ENCODE measurements around the gene PALB2.

Gene PALB2

DNA sequence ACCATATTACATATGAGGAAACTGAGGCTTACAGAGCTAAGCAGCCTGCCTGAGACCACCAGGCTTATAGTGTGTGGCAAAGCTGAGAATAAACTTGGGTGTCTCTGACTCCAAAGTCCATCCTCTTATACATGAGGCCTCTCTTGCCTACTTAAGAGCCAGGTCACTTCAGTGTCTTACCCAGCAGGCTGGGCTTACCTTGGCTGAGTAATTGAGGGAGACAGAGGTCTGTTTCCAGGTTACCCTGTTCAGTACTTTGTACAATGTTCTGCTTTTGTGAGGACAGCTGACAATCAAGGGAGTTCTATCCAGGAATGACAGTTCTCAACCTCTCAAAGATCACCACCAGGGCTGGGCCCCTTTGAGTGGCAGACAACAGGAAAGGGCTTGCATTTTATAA lies 59.3 kb downstream of the PALB2 start:
- no peak for DNase-seq (ENCODE audit: low spot score)

DNA sequence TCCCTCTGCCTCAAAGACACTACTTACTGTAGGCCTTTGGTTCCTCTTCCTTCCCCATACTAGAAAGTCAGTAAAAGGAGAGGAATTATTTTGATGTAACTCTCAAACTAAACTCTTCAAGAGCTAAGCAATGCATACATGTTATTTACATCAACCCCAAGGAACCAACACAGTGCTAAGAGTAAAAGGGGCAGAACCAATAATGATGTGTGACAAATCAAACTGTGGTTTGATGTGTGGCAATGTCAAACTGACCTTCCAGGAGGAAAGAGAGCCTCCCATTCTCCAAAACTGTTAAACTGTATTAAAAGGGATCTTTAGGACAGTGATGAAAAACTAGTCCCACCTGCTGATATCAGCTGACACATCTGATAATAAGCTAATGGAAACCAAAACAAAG lies 60.7 kb downstream of the PALB2 start:
- DNase-seq (ENCODE audit: low spot score) = no peak

DNA sequence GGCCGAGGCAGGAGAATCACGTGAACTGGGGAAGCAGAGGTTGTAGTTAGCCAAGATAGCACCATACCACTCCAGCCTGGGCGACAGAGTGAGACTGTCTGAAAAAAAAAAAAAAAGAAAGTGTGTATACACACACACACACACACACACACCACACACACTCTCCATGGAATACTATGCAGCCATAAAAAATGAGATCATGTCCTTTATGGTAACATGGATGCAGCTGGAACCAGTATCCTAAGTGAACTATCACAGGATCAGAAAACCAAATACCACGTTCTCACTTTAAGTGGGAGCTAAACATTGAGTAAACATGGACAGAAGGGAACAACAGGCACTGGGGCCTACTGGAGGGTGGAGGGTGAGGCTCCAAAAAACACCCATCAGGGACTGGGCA lies 61.7 kb downstream of the PALB2 start:
- DNase-seq (ENCODE audit: low spot score) = no peak

DNA sequence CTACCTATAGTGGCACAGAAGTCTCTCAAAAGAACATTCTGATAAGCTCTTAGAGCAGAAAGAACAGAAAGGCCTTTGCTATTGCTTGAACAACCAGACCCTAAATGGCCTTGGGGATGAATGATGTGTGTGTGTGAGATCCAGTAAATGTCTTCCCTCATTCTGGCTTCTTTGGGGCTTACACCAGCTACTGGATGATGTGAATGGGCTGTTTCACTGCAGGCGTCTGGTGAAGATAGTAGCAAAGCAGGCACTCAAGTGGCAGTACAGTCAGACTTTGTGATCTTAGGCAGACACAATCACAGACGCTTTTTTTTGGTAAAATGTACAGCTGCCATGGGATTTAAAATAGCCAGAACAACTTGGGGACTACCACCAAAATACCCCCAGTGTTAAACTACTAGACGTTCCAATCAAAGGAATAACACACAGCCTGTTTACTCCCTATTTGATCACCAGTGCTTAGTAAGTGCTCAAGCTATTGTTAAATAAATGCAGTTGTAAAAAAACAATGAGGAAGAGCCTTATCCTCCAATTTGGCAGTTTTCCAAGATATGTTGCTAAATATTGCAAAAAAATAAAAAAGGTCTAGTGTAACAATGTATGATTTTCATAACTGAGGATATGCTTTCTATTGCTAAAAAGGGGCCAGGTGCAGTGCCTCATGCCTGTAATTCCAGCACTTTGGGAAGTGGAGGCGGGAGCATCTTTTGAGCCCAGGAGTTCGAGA lies 62.8 kb downstream of the PALB2 start:
- no peak for DNase-seq (ENCODE audit: low spot score)

DNA sequence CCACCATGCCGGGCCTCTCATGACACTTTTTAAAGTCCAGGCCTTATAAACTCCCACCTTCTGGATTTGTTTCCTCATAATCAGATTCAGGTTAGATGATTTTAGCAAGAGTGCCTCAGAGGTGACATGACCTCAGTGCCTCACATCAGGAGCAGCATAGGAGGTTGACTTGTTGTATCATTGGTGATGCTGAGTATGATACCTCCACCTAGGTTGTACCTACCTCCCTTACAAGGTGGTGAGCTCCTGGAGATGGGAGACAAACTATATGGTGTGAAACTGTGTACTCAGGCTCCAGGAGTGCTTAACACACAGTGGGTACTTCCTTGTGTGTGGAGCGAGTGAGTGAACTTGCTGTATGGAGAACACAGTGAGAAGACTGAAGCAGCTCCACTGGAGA lies 63.6 kb downstream of the PALB2 start:
- DNase-seq (ENCODE audit: low spot score) = no peak

DNA sequence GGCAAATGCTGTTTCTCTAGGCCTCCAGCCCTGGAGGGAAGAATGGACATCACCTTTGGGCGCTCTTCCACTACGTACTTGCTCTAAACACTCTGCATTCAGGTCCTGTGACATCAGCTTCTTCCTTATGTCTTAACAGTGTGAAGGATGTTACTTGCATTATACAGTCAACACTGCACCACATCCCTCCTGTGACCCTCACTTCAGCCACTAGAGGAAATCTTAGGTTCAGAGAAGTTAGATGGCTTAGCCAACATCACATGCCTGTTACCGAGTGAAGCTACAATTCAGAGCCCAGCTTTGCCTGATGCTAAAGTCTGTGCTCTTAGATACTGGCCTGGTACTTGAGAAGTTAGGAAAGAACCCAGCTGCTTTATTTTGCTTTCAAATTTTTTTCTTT lies 65.3 kb downstream of the PALB2 start:
- no peak for DNase-seq (ENCODE audit: low spot score)

DNA sequence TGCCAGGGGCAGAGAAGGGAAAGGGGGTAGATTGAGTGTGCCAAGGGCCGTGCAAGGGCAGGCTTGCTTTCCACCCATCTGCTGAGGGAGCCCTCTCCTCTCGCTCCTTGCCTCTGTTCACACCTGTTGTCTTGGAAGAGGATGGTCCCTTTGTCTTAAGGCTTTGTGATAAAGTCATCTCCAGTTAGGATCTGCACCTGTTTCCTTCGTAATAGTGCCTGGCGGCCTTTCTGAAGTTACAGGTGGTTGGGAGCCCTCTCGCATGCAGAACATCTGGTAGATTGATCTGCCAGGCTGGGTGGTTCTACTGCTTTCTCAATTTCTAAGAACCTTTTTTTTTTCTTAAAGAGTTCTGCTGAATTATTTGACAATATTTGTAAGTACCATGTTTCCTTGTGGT lies 67.3 kb downstream of the PALB2 start:
- DNase-seq (ENCODE audit: low spot score) = no peak

DNA sequence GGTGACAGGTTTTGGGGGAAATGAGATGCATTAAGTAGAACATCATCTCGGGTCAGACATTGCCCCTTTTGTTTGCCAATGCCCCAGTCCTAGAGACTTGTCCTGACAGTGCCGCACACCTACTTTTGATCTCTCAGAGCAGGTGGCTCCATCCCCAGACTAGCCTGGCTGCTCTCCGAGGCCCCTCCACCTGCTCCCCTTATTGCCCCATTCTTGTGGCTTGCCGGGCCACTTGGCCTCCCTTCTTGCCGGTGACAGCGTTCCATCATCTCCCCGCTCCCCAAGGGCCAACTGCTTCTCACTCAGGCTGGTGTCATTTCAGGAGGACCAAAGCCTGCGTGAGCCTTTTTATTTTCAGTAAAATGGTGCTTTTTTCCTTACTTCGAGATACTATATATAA lies 68.7 kb downstream of the PALB2 start:
- DNase-seq (ENCODE audit: low spot score) = no peak

DNA sequence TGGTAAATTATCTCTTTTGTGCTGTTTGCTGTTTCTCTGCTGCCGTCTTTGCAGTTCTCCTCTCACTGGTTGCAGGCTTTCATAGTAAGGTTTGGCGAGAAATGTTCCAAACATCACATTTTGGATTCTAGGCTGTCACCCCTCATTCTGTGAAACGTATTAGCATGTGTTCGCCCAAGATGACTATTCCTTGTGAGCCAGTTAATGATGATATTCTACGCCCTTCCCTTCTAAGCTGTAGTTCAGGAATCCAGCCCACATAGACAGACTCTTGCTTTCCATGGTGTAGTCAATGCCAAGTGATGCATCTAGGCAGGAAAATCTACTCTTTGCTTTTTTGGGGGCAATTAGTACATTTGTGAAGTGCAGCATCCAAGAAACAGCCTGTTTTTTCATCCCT lies 69.2 kb downstream of the PALB2 start:
- DNase-seq (ENCODE audit: low spot score) = no peak

DNA sequence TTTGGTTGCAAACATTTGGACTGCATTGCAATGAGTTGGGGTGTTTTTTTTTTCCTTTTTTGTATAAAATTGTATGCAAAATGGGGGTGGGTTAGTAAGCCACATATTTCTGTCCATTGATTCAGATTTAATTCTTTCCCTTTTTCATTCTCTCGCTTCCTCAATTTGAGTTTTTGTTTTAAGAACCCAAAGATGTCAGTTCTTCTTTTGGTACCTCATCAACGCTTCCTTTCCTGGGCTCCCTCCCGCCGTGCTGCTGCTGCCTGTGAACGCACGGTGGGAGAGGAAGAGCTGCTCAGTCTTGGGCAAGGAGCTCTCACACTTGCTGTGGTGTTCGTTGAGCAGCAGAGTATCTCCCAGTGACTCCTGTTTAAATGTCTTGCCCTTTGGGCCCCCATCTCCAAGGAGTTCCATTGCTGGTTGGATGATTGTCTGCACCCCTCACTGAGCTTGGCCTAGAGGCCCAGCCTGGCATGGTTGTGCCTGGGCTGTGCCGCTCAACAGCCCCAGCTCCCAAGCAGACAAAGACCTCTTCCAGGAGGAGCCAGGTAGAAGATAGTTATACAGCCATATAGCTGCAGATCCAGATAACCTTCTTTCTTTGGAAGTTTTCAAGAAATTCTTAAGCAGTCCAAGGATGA lies 70.0 kb downstream of the PALB2 start:
- DNase-seq (ENCODE audit: low spot score) = no peak

DNA sequence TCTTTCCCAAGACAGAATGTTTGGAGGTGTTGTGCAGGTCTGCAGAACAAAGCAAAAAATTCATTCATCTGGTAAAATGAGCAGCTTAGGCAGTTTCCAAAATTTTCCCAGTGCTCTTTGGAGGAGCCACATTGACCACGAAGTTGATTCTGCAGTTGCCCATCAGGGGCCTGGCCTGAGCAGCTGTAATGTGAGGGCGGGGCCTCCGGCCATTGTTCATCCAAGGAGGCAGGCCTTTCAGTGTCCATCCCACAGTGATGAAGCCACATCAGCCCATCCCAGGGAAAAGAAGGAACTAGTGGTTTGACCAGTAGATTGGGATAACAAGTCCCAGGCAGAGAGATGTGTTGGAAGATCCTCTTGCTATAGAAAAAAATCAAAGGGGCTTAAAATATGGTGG lies 73.5 kb downstream of the PALB2 start:
- DNase-seq (ENCODE audit: low spot score) = no peak

DNA sequence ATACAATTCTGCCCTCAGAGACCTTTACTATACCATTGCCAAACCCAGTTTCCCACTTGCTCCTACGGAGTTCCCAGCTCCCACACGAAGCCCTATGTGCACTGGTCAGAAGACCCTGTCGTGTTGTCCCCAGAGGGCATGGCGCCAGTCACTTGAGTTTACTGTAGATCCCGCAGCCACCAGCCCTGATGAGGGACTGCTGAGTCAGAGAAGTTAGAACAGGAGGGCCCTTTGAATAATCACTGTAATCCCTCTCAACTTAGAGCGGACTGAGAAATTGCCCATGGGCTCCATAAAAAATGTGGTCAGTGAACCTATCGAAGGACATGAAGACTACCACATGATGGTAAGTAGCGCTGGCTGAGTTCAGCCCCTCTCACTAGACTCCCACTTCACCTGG lies 74.4 kb downstream of the PALB2 start:
- DNase-seq (ENCODE audit: low spot score) = no peak

DNA sequence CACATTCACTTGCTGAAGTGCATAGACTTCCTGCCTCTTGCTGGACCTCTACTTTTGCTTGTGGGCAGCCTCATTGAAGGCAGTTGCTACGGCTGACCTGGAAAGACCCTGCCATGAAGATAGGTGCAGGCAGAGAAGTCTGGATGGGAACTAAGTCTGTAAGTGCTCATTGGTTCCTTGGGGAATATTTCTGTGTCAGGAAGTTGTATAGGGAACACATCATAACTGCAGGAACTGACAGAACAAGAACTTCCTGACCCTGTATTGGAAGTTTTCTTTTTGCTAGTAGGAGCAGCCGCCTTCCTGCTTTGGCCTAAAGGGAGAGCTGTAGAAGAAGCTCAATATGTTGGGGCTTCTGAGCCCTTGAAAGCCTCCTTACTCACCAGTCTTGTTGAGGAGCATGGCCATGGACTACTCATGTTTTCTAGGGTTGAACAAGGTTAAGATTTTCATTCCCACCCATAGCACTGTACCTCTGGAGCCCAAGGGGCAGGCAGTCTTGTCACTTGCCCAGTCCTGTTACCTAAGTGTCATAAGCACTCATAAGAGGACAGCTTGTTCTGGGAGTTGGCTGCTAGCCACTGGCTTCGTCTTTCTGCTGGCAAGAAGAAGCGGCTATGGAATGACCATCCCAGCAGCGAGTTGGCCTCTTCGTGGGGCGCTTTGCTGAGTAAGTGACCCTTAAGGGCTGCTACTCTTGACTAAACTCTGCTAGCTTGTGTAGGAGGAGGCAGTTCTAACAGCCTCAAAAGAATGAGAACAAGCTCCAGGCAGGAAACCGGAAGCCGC lies 76.3 kb downstream of the PALB2 start:
- no peak for DNase-seq (ENCODE audit: low spot score)

DNA sequence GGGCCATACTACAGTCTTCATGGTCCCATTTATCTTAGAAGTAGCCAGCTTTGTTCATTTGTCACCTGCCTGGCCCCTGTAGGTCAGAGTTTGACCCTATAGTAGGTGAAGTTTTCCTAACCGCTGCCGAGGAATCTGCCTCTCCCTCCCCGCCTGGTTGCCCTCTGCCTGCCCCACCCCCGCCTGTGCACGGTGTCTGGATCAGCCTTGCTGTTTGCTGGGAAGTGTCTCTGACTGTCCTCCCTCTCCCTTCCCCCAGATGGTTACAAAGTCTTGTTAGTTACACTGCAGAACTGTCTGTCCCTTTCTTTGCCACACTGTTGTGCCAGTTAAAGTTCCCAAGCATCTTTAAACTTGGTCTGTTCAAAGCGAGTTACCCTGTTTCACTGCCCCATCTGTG lies 77.9 kb downstream of the PALB2 start:
- no peak for DNase-seq (ENCODE audit: low spot score)

DNA sequence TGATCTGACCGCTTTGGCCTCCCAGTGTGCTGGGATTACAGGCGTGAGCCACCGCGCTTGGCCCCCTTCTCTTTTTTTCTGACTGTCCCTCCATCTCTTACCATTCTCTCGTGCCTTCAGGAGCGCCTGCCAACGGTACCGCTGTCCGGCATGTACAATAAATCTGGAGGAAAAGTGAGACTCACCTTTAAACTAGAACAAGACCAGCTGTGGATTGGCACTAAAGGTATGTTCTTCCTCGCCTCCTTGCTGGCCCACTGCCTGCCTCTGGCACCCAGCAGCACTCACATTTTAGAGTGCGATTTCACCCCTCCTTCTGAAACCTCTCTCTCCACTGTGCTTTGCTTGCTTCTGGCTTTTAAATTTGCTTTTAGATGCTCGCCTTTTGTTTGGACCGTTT lies 78.6 kb downstream of the PALB2 start:
- DNase-seq (ENCODE audit: low spot score) = no peak

DNA sequence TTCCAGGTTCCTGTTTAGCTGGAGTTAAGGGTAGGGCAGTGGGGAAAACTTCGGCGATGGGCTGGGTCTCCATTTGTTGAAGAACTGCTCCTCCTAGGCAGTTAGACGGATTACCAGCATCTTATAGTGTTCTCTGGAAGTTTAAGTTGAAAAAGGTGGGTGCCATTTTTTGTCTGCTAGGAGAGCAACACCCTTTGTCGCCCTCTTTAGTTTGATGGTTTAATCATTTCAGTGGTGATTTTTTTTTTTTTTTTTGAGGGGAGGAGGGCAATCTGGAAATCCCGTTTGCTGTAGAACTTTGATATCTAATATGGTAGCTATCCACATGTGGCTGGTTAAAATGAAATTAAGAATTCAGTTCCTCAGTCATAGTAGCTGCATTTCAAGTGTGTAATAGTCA lies 79.5 kb downstream of the PALB2 start:
- no peak for DNase-seq (ENCODE audit: low spot score)

DNA sequence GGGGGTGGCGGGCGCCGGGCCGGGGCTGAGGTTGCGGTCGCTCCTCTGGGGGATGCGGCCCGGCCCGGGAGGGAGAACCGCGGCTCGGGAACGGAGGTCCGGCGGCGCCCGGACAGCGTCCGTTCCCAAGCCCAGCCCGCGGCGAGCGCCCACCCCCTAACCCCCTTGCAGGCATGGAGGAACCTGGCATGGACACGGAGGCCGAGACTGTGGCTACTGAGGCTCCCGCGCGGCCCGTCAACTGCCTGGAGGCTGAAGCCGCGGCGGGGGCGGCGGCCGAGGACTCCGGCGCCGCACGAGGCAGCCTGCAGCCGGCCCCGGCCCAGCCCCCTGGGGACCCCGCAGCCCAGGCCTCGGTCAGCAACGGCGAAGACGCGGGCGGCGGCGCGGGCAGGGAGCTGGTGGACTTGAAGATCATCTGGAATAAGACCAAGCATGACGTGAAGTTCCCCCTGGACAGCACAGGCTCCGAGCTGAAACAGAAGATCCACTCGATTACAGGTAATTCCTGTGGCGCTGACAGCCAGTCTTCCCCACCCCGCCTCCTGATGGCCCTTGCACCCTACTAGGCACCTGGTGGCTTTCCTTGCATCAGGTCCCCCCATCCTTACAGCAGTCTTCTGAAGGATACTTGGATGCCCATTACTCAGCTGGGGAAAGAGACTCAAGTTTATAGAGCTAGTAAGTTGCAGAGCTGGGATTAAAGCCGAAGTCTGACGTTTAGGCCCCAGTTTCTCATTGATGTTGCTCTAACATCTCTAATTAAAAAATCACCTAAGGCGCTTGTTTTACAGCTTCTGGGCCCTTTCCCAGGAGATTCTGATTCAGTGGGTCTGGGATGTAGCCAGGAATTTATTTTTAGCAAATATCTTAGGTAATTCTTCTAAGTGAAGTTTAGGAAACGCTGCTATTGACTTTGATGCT lies 83.1 kb downstream of the PALB2 start:
- no peak for DNase-seq (ENCODE audit: low spot score)

DNA sequence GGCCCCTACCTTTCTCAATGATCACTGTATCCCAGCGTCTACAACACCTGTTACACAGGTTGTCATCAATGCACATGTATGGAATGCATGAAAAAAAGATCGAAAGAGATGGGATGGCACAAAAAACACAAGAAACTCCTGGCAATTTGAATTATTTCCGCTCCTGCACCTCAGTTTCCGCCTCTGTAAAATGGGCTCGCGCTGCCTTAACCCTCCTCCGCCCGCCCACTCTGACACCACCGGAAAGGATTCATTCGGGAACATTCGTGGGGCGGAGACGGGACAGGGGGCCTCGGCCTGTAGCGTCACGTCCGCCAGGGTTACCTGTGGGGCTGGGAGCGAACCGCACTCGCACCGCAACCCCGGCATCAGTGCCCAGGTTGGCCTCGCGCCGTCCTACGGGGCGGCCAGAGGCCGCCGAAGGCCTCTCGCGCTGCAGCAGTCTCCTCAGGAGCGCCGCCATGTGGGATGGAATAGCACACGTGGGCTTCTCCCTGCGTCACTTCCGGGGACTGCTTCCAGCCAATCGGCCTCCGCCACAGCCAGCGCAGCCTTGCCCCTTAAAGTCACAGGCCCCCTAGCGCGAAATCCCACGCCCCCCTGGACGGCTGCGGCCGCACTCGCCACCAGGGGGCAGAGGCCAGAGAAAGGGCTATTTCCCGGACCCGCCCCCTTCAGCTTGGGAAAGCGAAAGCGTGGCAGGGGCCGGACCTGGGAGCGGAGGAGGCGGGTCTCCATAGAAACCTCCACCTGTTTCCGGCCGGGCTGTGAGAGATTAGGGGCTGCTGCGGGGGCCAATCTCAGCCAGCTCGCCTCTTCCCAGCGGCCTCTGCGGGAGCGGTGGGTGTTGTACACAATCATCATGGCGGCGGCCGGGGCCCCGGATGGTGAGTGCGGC lies 84.0 kb downstream of the PALB2 start, which contains the start of the genes EARS2 and UBFD1:
EARS2 (minus strand) TSS at position 470 of the 898 bp plus-strand sequence; CDS start at position 463, 7 bp downstream.
UBFD1 (plus strand) TSS at position 847 of the 898 bp plus-strand sequence; CDS start at position 863, 16 bp downstream.
- peak; percentile 97 for DNase-seq (ENCODE audit: low spot score)

DNA sequence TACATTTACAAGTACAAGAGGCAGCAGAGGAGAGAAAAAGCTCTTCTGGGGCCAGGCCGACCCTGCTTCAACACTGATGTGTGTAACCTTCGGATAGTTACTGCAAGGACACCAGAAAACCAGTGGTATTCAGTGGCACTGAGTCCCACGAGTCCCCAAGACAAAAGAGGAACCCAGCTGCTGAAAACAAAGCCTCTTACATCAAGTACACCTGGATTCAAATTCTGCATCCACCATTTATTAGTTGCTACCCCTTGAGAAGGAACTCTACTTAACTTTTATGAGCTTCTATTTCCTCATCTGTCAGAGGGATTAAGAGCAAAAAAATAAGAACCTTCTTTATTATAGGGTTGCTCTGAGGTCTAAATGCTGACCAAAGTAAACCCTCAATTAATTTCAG lies 86.6 kb downstream of the PALB2 start:
- no peak for DNase-seq (ENCODE audit: low spot score)

Data from CD4-positive, alpha-beta T cell treated with Interleukin-15 for 4 hours (primary cell).